Neural crest cell (in vitro differentiated cells): ENCODE results near the gene CDKAL1. TPM values are rescaled to one million over a fixed set of nuclear protein-coding genes. Genes with fewer than 3 reads are reported as not detected.

Experiments used
- DNase-seq: peaks from one replicate; pipeline ENCODE4 v3.0.0; 2021; ENCODE audit warnings: low read depth, mixed read lengths, low spot score
- H3K27ac Mint-ChIP-seq: one replicate; pipeline ENCODE4 v1.8.0; 2021; ENCODE audit warnings: mild to moderate bottlenecking, mixed read lengths; ENCODE audit not compliant: unreplicated experiment
- H3K27me3 Mint-ChIP-seq: 2 replicates; pipeline ENCODE4 v1.8.0; 2021; ENCODE audit warnings: low read depth, mild to moderate bottlenecking, mixed read lengths
- H3K36me3 Mint-ChIP-seq: 2 replicates; pipeline ENCODE4 v1.8.0; 2021; ENCODE audit warnings: low read depth, mild to moderate bottlenecking, mixed read lengths
- H3K4me1 Mint-ChIP-seq: 2 replicates; pipeline ENCODE4 v1.8.0; 2021; ENCODE audit warnings: mixed read lengths
- H3K4me3 Mint-ChIP-seq: one replicate; pipeline ENCODE4 v1.8.0; 2021; ENCODE audit warnings: mild to moderate bottlenecking, mixed read lengths
- H3K9me3 Mint-ChIP-seq: 2 replicates; pipeline ENCODE4 v1.8.0; 2021; ENCODE audit warnings: mixed read lengths
- total RNA-seq: library from RNA; stranded (reverse); gene quantifications from 2 replicates; pipeline ENCODE4 v1.2.1, GENCODE V29; 2021
- TF ChIP-seq, protein P1 (sequence below): fragments of 200-600 bp; sonication (generic); conservative IDR thresholded peaks from 2 replicates; pipeline ENCODE4 v1.5.0; 2021; ENCODE audit warnings: antibody characterized with exemption, mild to moderate bottlenecking

The CDKAL1 gene
- total RNA-seq, 1 donor from 2014 or later = 25.4 TPM

DNA sequence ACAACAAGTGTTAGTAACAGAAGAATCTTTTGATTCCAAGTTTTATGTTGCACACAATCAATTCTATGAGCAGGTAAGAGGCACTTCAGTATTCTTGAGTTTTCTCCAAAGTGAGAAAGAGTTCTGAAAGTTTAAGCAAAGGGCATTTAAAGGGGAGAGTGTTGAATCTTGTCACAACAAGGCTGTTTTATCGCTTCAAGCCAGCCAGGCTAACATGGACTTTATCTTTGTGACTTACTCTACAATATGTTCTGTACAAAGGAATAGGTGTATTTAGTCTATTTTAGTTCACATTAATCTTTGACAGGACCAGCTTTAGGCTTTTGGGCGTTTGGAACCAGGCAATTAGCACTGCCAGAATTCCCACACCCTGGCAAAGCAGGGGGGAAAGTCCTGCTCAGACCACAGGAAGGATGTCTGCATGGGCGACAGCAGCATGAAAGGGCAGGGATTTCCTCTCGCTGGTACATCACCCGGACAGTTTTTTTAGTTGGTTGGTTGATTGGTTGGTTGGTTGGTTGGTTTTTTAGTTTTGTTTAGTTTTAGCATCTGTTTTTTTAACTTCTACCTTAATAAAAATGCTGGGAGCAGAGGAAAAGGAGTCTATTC is 663.9 kb downstream of the CDKAL1 start:
- peaks cover 7% of the 10 kb centered on the region for H3K36me3 Mint-ChIP-seq
- H3K9me3 Mint-ChIP-seq = peaks cover 6% of the 10 kb centered on the region
- H3K27ac Mint-ChIP-seq = no peak overlapping the region
- TF ChIP-seq, protein P1, sequence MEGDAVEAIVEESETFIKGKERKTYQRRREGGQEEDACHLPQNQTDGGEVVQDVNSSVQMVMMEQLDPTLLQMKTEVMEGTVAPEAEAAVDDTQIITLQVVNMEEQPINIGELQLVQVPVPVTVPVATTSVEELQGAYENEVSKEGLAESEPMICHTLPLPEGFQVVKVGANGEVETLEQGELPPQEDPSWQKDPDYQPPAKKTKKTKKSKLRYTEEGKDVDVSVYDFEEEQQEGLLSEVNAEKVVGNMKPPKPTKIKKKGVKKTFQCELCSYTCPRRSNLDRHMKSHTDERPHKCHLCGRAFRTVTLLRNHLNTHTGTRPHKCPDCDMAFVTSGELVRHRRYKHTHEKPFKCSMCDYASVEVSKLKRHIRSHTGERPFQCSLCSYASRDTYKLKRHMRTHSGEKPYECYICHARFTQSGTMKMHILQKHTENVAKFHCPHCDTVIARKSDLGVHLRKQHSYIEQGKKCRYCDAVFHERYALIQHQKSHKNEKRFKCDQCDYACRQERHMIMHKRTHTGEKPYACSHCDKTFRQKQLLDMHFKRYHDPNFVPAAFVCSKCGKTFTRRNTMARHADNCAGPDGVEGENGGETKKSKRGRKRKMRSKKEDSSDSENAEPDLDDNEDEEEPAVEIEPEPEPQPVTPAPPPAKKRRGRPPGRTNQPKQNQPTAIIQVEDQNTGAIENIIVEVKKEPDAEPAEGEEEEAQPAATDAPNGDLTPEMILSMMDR = no peak
- H3K4me3 Mint-ChIP-seq = no peak overlapping the region
- DNase-seq = no peak
- H3K27me3 Mint-ChIP-seq = no peaks in the 10 kb centered on the region
- peaks cover 58% of the 10 kb centered on the region for H3K4me1 Mint-ChIP-seq

DNA sequence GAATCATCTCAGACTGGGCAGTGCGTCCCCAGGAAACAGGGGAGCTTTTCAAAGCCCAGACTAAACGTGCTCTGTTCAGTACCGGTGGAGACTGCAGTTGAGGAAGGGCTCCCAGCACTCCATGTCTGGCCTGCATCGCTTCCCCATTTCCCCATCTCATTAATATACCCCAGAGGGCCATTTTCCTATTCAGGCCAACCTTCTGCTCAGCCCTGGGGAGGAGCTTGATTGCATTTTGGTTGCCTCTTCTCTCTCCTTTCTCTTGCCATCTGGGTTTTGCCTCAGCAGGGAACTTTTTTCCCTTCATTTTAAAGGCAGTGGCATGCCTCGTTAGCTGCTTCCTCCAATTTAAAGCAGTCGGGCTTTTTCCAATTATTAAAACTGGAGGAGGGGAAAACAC is 665.0 kb downstream of the CDKAL1 start:
- Mint-ChIP-seq H3K36me3 (peaks cover under 1% of the 10 kb centered on the region), H3K4me3 (peak overlapping the region; percentile 31), H3K27ac (peak overlapping the region; percentile 50), H3K9me3 (no peaks in the 10 kb centered on the region), H3K27me3 (no peaks in the 10 kb centered on the region), H3K4me1 (peaks cover 53% of the 10 kb centered on the region)
- TF ChIP-seq, protein P1 = no peak
- no peak for DNase-seq

DNA sequence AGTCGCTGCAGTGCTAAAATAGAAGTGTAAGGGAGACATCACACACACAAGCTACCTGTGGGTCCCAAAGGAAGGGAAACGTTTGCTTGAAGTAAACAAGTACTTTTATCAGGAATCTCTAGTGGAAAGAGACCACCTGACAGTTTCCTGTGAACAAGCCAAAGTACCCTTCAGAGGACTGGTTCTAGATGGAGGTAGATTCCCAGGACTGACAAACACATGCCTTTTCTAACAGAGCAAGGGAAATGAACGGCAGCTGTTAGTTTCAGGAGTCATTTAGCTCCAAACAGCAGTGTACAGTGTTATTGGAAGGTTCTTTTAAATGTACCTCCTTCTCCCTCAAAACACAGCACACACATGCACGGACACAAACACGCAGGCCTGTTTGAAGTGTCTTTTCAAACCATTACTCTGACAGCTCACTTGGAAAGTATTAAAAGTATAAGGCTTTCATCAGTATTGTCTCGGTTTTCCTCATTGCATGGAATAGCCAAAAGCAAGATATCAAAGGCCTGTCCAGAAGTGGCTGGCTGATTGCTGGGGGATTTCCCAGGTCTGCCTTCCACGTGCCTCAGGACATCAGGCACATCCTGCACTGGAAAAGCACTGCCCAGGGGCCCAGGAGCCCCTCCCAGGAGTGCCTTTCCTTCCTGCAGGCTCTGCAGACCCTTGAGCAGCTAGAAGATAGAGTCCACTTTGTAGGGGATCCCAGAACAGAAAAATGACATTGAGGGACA is 666.0 kb downstream of the CDKAL1 start:
- H3K27me3 Mint-ChIP-seq = no peaks in the 10 kb centered on the region
- TF ChIP-seq, protein P1 = no peak
- H3K9me3 Mint-ChIP-seq = peaks cover 3% of the 10 kb centered on the region
- no peak overlapping the region for H3K4me3 Mint-ChIP-seq
- H3K4me1 Mint-ChIP-seq = peaks cover 53% of the 10 kb centered on the region
- no peak for DNase-seq
- no peaks in the 10 kb centered on the region for H3K36me3 Mint-ChIP-seq
- peak overlapping the region; percentile 23 for H3K27ac Mint-ChIP-seq

DNA sequence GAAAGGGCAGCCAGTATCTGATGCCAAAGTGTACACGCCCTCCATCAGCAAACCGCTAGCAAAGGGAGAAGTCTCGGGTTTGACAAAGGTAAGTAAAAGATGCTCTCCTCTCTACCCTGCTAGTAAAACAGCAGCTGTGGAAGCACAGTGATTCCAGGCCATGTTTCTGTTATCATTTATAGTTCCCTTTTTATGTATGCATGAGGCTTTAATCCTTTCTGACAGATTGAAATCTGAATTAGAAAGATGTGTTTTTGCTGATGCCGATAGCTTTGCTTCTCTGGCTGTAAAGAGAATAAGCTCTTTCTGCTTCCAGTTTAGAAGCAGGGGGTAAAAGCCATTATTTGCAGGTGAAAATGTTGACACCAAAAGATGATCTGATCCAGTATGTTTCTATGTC is 666.9 kb downstream of the CDKAL1 start:
- DNase-seq = no peak
- Mint-ChIP-seq H3K27me3 (no peaks in the 10 kb centered on the region), H3K9me3 (peaks cover 3% of the 10 kb centered on the region), H3K4me3 (no peak overlapping the region), H3K36me3 (peaks cover 1% of the 10 kb centered on the region), H3K27ac (peak overlapping the region; percentile 64), H3K4me1 (peaks cover 53% of the 10 kb centered on the region)
- TF ChIP-seq, protein P1 = no peak

DNA sequence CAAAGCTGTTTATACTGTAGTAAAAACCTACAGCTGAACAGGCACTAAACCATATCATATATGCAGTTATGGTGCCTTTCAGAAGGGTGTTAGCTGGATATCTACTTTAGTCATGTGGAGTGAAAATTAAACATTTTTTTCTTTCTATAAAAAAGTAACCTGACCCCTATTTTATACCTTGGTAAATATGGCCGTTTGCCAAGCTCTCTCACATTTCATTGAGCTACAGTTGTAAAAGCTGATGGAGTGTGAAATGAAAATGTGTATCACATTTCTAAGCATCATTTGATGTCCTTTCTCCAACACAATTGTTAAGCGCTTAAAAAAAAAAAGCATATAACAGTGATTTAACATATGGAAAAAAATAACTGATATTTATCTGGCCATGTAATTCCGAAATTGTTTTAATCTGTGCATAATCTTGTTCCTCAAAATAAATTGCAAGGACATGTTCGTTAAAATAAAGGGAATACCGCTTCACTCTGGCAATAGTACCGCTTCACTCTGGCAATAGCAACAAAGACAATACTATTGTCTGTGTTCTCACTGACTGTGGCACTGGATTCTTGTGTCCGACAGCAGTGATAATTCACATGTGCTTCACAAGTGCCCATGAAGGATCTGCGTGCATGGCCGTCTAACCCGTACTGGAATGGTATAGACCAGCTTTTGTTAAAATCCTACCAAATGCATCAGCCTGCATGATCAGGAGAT is 667.5 kb downstream of the CDKAL1 start:
- Mint-ChIP-seq H3K9me3 (peaks cover 3% of the 10 kb centered on the region), H3K4me3 (no peak overlapping the region), H3K27ac (no peak overlapping the region), H3K4me1 (peaks cover 50% of the 10 kb centered on the region), H3K36me3 (peaks cover 3% of the 10 kb centered on the region), H3K27me3 (no peaks in the 10 kb centered on the region)
- TF ChIP-seq, protein P1 = no peak
- DNase-seq = no peak
